ENCODE results near the gene DCC.

DNA sequence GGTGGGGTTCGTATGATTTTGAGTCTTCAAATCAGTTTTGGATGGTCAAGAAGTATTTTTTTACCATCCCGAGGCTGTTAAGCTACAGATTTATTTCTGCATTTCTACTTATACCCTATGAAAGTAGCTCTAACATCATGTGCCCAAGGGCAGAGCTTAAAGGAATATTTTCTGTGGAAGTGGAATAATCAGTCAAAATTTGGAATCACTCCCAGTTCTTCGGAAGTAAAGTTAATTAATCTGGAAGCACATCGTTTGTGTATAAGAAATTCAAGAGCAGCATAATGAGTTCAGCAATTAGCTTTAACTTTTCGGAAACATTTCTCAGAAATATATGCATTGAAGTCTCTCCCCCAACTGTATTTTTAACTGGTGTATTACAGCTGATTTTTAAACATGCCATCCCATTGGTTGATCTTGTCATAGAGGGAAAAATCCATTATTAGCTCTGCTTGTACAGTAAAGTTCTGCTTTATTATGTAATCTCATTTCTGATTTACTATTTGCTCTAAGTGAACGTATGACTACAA is 510.1 kb downstream of the DCC start:
- TF ChIP-seq, protein P1, sequence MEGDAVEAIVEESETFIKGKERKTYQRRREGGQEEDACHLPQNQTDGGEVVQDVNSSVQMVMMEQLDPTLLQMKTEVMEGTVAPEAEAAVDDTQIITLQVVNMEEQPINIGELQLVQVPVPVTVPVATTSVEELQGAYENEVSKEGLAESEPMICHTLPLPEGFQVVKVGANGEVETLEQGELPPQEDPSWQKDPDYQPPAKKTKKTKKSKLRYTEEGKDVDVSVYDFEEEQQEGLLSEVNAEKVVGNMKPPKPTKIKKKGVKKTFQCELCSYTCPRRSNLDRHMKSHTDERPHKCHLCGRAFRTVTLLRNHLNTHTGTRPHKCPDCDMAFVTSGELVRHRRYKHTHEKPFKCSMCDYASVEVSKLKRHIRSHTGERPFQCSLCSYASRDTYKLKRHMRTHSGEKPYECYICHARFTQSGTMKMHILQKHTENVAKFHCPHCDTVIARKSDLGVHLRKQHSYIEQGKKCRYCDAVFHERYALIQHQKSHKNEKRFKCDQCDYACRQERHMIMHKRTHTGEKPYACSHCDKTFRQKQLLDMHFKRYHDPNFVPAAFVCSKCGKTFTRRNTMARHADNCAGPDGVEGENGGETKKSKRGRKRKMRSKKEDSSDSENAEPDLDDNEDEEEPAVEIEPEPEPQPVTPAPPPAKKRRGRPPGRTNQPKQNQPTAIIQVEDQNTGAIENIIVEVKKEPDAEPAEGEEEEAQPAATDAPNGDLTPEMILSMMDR (IDR thresholded peaks at IDR 0.05), result no peak
- TF ChIP-seq POLR2A (IDR thresholded peaks at IDR 0.05), result no peak

Measured in tibial nerve (tissue), 3 donors.